Erythroblast (primary cell): Measurements from ENCODE around the gene RIC3.

ENCODE experiments used
- GATA1 ChIP-seq: IDR thresholded peaks from 2 replicates; pipeline ENCODE4 v1.6.1; 2011; ENCODE audit warnings: low read depth, mild to moderate bottlenecking, control low read depth, low read length, moderate library complexity
- POLR2A ChIP-seq: IDR thresholded peaks from 2 replicates; pipeline ENCODE4 v1.6.1; 2011; ENCODE audit warnings: mild to moderate bottlenecking, low read length

DNA sequence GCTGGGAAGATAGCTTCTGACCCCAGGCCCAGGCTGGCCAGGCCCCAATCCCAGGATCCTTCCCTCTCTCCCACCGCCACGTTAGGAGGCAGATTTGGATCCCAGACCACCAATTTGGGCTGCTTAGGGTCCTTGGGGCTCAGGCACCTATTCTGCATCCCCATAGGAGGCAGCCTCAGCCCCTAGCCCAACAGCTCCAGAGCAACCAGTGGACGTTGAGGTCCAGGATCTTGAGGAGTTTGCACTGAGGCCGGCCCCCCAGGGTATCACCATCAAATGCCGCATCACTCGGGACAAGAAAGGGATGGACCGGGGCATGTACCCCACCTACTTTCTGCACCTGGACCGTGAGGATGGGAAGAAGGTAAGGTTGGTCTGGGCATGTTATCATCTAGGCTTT lies 71.8 kb downstream of the RIC3 start:
- TF ChIP-seq POLR2A = no peak
- no peak for TF ChIP-seq GATA1
